A673 (cell line): Measurements from ENCODE around the gene RACGAP1. TPM values are rescaled to one million over a fixed set of nuclear protein-coding genes. Genes with fewer than 3 reads are reported as not detected.

ENCODE experiments used
- BruUV-seq: library from RNA; stranded (reverse); fragments of 400-500 nt; replicated peaks from 2 replicates; lab custom pipeline; 2021; lab: Mats Ljungman, UMichigan
- CTCF ChIA-PET: fragments of 300-600 bp; sonication (Branson Sonifier 250); formaldehyde crosslinking; loops from one replicate; lab custom pipeline; 2022; ENCODE audit warnings: antibody characterized with exemption; lab: Charles Lee
- POLR2A ChIA-PET: fragments of 300-600 bp; sonication (Branson Sonifier 250); formaldehyde crosslinking; loops from one replicate; lab custom pipeline; 2022; ENCODE audit warnings: antibody characterized with exemption; ENCODE audit not compliant: low non-redundant PET; lab: Charles Lee
- DNase-seq: peaks from one replicate; pipeline ENCODE4 v3.0.0-alpha.2; 2015; ENCODE audit warnings: low spot score
- H3K27ac ChIP-seq: fragments of 200-600 bp; sonication (generic); 2 replicates; pipeline ENCODE4 v1.5.1; 2016; ENCODE audit warnings: mixed run types, low read depth, mild to moderate bottlenecking, mixed read lengths, antibody characterized with exemption, low read length; ENCODE audit not compliant: poor library complexity, severe bottlenecking
- H3K27me3 ChIP-seq: fragments of 200-600 bp; sonication (generic); replicated peaks from 2 replicates; pipeline ENCODE4 v1.6.1; 2017; ENCODE audit warnings: mixed run types, low read depth, mild to moderate bottlenecking, mixed read lengths, antibody characterized with exemption, low read length; ENCODE audit not compliant: insufficient read depth, poor library complexity
- H3K36me3 ChIP-seq: fragments of 200-600 bp; sonication (generic); 2 replicates; pipeline ENCODE4 v1.6.1; 2016; ENCODE audit warnings: mixed run types, mild to moderate bottlenecking, mixed read lengths, antibody characterized with exemption, low read length; ENCODE audit not compliant: insufficient read depth, poor library complexity, severe bottlenecking
- H3K4me1 ChIP-seq: fragments of 200-600 bp; sonication (generic); 2 replicates; pipeline ENCODE4 v1.6.1; 2017; ENCODE audit warnings: mixed run types, mild to moderate bottlenecking, mixed read lengths, antibody characterized with exemption, low read length; ENCODE audit not compliant: insufficient read depth, poor library complexity, severe bottlenecking
- H3K4me3 ChIP-seq: fragments of 200-600 bp; sonication (generic); 2 replicates; pipeline ENCODE4 v1.5.1; 2016; ENCODE audit warnings: low read depth, mixed run types, mild to moderate bottlenecking, mixed read lengths, low read length; ENCODE audit not compliant: poor library complexity, severe bottlenecking
- H3K9me3 ChIP-seq: fragments of 200-600 bp; sonication (generic); 2 replicates; pipeline ENCODE4 v1.6.1; 2016; ENCODE audit warnings: mixed run types, low read depth, mild to moderate bottlenecking, mixed read lengths, antibody characterized with exemption, low read length; ENCODE audit not compliant: poor library complexity, severe bottlenecking
- EZH2 ChIP-seq: fragments of 200-600 bp; sonication (generic); IDR thresholded peaks from 2 replicates; pipeline ENCODE4 v1.6.1; 2017; ENCODE audit warnings: borderline replicate concordance, low read depth, mild to moderate bottlenecking, mixed read lengths, antibody characterized with exemption, low read length; ENCODE audit not compliant: poor library complexity, severe bottlenecking
- intact Hi-C: fragments of 100-400 bp; cut with micrococcal nuclease; formaldehyde crosslinking; loops from one replicate; pipeline ENCODE4 v1.10.0; 2022; ENCODE audit not compliant: unreplicated experiment
- total RNA-seq: library from RNA; stranded (reverse); gene quantifications from 2 replicates; pipeline ENCODE4 v1.2.3, GENCODE V29; 2021
- TF ChIP-seq, protein P1 (sequence below): fragments of 300-800, 200-600 bp; sonication (generic); conservative IDR thresholded peaks from 2 replicates; pipeline ENCODE4 v1.5.1; 2017; ENCODE audit warnings: low read depth, mild to moderate bottlenecking, antibody characterized with exemption, low read length, moderate library complexity, mixed read lengths

The RACGAP1 gene
- total RNA-seq, 1 experiment from 2014 or later: 173 TPM

- intact Hi-C loops: loop anchor here (1.0 to 5.0 kb wide), 3 partner anchors 89 to 190 kb away; no protein-coding TSS in a partner anchor
- Histone ChIP-seq H3K9me3 (no peaks in the 10 kb centered on the region), H3K4me3 (peak overlapping the region; percentile 47), H3K36me3 (no peaks in the 10 kb centered on the region), H3K27ac (no peak overlapping the region), H3K27me3 (peaks cover under 1% of the 10 kb centered on the region), H3K4me1 (no peaks in the 10 kb centered on the region)
- POLR2A ChIA-PET: no interaction called here
- BruUV-seq: no TSS peak
- CTCF ChIA-PET: interaction anchor here (0.5 to 4.6 kb wide), 20 partner anchors 12 to 210 kb away, joined by 3 to 53 read pairs (median 4); partner anchors contain the start of genes COX14 and NCKAP5L
- DNase-seq: peak; percentile 94
- TF ChIP-seq, protein P1, sequence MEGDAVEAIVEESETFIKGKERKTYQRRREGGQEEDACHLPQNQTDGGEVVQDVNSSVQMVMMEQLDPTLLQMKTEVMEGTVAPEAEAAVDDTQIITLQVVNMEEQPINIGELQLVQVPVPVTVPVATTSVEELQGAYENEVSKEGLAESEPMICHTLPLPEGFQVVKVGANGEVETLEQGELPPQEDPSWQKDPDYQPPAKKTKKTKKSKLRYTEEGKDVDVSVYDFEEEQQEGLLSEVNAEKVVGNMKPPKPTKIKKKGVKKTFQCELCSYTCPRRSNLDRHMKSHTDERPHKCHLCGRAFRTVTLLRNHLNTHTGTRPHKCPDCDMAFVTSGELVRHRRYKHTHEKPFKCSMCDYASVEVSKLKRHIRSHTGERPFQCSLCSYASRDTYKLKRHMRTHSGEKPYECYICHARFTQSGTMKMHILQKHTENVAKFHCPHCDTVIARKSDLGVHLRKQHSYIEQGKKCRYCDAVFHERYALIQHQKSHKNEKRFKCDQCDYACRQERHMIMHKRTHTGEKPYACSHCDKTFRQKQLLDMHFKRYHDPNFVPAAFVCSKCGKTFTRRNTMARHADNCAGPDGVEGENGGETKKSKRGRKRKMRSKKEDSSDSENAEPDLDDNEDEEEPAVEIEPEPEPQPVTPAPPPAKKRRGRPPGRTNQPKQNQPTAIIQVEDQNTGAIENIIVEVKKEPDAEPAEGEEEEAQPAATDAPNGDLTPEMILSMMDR: peak; percentile 80
- TF ChIP-seq EZH2: no peak
These were observed 58.1 kb downstream of the RACGAP1 start for GRCh38 chr12:49967042-49967776.

- no peak for DNase-seq
These were observed 58.7 kb downstream of the RACGAP1 start for GRCh38 chr12:49966511-49967041.

DNA sequence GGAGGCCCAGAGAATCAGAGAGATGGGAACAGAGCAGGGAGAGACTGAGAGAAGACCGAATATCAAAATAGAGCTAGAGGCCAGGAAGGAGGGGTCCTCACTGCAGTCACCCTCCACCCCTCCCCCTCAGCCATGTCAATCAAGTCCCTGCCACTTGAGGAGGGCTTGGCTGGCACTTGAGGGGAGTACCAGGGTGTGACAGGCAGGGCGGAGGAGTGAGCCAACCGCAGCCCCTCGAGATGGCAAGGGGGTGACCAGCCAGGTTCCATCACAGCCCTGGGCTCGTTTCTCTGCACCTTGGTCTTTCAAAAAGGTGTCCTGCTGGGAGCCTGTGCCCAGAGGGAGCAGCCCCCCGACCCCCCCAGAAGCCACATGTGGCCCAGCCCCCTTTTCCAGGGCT, 59.5 kb downstream of the RACGAP1 start:
- DNase-seq: no peak
- ChIA-PET POLR2A (no interaction called here), CTCF (interaction anchor here (0.5 to 4.6 kb wide), 6 partner anchors 14 to 452 kb away, joined by 3 to 53 read pairs (median 6); partner anchors contain the start of gene COX14)
- no peaks in the 10 kb centered on the region for H3K9me3 ChIP-seq
- no TSS peak for BruUV-seq
- intact Hi-C loops: loop anchor here (5.0 kb wide), 1 partner anchor 189 kb away; no protein-coding TSS in a partner anchor
- H3K36me3 ChIP-seq: no peaks in the 10 kb centered on the region
- no peaks in the 10 kb centered on the region for H3K4me1 ChIP-seq
- peaks cover 12% of the 10 kb centered on the region for H3K27me3 ChIP-seq
- no peak overlapping the region for H3K27ac ChIP-seq
- no peak overlapping the region for H3K4me3 ChIP-seq
- no peak for TF ChIP-seq EZH2
- TF ChIP-seq, protein P1: no peak

More at GRCh38 chr12:49966511-49967041, 58.7 kb downstream of the RACGAP1 start:
- Histone ChIP-seq H3K4me1 (no peaks in the 10 kb centered on the region), H3K27ac (no peak overlapping the region), H3K27me3 (peaks cover 5% of the 10 kb centered on the region), H3K36me3 (no peaks in the 10 kb centered on the region), H3K9me3 (no peaks in the 10 kb centered on the region), H3K4me3 (no peak overlapping the region)
- POLR2A ChIA-PET: no interaction called here
- TF ChIP-seq, protein P1: no peak
- no peak for TF ChIP-seq EZH2
- CTCF ChIA-PET: interaction anchor here (0.5 to 4.6 kb wide), 14 partner anchors 13 to 209 kb away, joined by 3 to 53 read pairs (median 4); partner anchors contain the start of genes COX14 and NCKAP5L
- BruUV-seq: no TSS peak
- intact Hi-C loops: loop anchor here (1.0 to 5.0 kb wide), 3 partner anchors 90 to 189 kb away; no protein-coding TSS in a partner anchor
